NCI-H526 (cell line): ENCODE data around the gene MED13L.

ENCODE experiments used
- DNase-seq, 2 experiments: peaks; one replicate each; lab custom pipeline; 2025; lab: John Stamatoyannopoulos, UW

Gene MED13L

DNA sequence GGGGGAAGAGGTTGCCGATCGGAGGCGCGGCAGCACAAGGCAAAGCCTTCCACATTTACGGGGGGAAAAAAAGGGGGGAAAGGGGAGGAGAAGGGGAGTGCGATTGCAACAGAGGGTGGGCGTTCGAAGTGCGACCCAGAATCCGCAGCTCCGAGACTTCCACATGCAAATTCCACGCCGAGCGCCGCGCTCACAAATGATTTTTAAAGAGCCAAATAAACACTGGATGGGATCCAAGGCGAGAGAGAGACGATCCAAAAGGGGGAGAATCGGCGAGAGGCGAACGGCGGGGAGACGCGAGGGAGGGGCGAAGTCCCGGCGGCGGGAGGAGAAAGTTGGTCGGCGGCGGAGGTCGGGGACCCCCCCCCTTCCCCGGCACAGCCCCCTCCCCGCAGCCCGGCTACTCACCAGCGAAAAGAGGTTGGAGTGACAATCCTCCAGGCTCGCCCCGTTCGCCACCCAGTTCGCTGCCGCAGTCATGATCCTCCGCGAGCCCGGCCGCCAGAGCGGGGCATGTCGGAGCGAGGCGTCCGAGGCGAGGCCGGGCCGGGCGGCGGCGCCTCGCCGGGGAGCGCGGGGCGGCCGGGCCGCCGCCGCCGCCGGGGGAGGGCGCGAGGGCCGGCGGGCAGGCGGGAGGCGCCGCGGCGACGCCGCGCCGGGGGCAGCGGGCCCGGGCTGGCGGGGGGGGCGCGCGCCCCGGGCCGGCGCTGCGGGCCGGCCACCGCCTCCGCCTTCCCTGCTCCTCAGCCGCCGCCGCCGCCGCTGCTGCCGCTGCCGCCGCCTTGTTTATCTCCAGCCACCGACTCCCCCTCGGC is 634 bp downstream of the MED13L start:
- DNase-seq, result peak; percentile 47 to 86

GRCh38 chr12:116274551-116275375 is 2.7 kb downstream of the MED13L start:
- no peak for DNase-seq

DNA sequence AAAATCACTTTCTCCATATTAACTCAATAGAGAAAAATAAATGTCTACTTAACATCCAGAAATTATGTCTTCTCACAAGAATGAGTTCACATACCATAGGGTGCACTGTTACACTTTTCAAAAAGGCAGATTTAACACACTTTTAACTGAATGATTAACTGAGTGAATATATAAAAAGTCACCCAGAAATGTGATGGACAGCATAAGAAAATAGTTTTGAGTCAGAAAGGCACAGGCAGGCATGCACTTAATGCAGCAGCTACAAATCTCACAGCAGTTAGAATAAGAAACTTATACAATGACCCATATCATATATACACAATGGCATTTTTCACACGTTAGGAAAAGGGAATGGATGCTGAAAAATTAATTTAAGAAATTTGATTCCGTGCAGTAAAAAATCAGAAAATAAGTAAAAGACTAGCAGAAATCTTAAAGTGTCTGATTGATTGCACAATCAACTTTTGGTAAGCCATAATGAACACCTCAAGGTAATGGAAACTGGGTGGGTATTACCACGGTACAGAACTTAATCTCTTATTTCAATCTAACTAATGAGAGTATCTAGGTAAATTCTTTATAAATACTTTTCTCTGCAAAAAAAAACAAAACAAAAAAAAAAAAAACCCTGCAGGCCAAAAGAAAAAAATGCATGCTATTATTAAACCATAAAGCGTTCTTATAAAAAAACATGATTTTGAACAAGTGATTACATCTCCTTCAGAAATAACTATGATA is 3.5 kb downstream of the MED13L start:
- DNase-seq, result no peak

- no peak for DNase-seq
Observed at GRCh38 chr12:116267948-116268347, 9.5 kb downstream of the MED13L start.

- DNase-seq, result no peak
Observed at GRCh38 chr12:116266631-116267349, 10.7 kb downstream of the MED13L start.

- DNase-seq, result no peak
Observed at GRCh38 chr12:116266168-116266601, 11.3 kb downstream of the MED13L start.

DNA sequence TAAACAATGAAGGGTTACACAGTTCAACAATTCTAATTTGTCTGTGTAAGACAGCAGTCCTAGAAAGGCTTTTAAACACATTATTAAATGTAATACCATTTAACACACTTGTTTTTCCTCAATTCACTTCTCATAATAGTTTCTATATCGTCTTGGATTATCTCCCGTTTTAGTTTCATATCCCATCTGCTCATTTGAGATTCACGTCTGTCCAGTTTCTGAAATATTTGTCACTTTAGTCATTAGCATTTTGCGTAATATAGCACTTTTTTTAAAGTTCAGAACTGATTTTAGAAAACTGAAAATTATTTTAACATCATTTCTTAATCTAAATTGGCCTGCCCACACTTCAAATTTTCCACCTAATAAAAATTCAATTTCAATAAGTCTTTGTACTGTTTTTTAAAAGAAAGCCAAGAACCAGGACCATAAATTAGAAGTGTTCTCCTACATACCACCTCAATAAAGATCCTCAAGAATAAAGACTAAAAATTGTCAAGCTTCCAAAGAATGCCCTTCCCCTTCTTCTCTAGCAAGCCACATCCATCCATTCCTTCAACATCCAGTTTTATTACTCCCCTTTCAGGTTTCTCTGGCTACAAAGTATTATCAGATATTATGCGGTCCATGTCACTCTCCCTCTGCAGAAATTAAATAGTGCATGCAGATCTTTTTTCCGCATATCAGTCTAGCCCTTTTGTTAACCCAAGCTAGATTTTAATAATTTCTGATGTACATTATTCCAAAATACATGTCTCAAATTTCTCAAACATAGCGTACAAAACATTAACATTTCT is 11.9 kb downstream of the MED13L start:
- no peak for DNase-seq

- no peak for DNase-seq
Observed at GRCh38 chr12:116264525-116265070, 12.9 kb downstream of the MED13L start.

- DNase-seq, result no peak
Observed at GRCh38 chr12:116263844-116264243, 13.6 kb downstream of the MED13L start.

GRCh38 chr12:116263431-116263830 is 14.1 kb downstream of the MED13L start:
- DNase-seq, result no peak

GRCh38 chr12:116262741-116263140 is 14.8 kb downstream of the MED13L start:
- DNase-seq, result no peak

DNA sequence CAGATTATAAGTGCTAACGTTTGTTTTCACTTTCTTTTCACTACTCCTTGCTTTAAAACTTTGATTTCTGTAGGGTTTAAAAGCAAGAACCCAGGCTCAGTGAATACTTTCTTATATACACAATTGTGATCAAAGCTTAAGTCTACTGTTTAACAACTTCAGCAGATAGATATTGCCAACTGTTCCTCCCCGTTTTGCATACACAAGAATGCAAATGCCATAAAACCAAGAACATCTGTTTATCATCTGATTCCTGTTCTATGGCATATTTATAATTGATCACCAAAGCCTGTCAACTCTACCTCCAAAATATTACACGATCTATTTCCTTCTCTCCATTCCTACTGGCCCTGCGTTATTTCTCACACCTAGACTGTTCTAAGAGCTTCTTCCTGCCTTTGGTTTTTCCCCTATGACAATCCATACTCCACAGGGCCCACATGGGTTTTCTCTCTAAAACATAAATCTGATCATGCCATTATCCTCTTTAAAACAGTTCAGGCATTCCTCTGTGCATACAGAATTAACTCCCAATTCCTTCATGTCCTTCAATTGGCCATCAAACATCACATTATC is 15.9 kb downstream of the MED13L start:
- DNase-seq, result peak; percentile 39 to 40

DNA sequence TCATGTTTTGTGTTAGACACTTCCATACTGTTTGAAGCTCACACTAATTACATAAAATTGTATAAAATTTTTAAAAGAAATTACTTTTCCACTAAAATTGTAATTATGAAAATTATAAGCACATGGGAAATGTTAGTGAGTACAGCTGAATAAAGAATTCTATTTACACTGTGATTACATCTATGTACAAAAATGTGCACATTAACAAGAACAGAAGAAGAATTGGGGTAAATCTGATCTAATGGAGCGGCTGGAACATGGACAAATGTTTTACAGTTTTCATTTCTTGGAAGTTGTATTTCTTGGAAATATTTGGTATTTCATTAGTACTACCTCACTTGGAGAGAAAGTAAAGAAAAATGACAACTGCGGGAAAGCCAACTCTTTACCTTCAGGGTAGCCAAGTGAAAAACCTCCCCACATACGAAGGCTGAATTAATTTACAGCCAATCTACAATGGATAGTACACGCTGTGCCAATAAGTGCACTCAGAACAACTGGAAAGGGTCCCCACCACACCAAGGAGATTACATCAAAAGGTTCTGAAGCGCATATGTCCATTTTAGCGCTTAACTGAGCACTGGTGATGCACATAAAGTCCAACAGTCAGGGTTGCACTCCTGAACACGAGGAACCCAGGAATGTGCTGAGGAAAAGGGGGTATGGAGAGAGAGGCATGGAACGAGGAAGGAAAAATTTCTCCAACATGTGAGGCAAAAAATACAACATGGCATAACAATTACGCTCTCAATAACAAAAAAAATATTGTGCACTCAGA is 17.5 kb downstream of the MED13L start:
- no peak for DNase-seq

DNA sequence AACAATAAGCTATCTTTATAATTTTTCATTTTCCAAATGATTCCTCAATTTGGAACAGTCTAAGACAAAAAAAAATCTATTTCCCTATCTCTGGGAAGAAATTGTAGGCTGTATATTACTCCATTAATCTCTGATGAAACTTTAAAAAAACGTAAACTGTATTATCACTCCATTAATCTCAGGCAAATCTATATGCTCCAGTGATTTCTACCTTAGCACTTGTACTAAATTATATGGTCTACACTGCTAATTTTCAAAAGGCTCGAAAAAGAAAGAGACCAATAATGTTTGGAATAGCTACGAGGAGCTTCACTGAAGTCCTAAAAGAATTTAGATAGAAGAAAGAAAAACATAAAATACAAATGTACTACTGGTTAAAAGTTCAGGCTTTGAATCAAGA is 19.7 kb downstream of the MED13L start:
- no peak for DNase-seq

GRCh38 chr12:116257215-116257614 is 20.3 kb downstream of the MED13L start:
- DNase-seq, result no peak

GRCh38 chr12:116249938-116250337 is 27.6 kb downstream of the MED13L start:
- no peak for DNase-seq

GRCh38 chr12:116248930-116249329 is 28.6 kb downstream of the MED13L start:
- DNase-seq, result no peak

DNA sequence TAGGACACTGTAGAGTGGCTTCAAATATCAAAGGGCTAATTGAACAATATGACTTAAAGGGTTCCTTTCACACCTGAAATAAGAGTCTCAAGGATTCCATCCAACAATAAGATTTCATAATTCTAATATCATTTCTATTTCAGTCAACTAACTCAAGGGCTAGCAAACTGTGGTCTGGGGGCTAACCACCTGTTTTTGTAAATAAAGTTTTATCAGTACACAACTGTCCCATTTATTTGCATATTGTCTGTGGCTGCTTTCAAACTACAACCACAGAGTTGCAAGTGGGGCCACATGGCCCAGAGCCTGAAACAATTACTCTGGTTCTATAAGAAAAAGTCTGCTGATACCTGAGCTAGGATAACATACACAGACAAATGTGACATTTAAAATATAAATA is 29.1 kb downstream of the MED13L start:
- DNase-seq, result no peak

DNA sequence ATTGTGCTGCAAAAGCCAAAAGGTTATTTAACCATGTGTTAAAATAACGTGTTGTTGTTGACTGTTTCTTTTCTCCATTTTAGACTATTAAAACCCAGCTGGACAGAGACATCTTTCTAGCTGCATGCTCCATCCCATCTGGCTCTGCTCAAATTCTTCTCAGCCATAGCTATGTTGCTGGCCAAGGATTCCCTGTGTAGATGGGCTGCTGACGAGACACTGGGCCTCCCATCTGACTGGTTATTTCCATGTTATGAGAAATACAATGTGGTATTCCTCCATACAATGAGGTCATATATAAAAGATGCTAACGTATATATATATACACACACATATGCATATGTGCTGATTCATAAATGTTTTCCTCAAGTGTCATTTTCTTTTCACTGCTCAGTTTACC is 30.1 kb downstream of the MED13L start:
- DNase-seq, result no peak
